ENCODE data around the gene PPP1R37.
"Not testable (repeated sequence)": the region's sequence is repeated elsewhere in the genome, so short reads cannot be mapped to it uniquely, and the experiment has no call there.

Gene PPP1R37

DNA sequence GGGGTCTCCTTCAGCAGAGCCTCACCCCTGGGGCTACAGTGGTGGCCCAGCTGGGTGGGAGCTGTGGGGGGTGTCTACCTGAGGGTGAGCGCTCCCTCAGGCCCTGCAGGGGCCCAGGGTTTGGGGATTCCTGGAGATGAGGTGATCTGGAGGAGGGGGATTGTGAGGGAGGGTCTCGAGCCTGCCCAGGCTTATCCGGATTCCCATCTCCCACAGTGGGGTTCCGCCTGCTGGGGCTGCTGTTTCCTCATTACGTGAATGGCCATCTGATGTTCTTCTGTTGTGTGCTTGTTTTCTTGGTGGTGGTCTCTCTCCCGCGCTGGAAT, 4.4 kb downstream of the PPP1R37 start:
- no peak for DNase-seq

GRCh38 chr19:45097776-45098520, 5.0 kb downstream of the PPP1R37 start:
- DNase-seq = no peak

- DNase-seq = no peak
Measured at GRCh38 chr19:45098521-45099466, 5.8 kb downstream of the PPP1R37 start.

DNA sequence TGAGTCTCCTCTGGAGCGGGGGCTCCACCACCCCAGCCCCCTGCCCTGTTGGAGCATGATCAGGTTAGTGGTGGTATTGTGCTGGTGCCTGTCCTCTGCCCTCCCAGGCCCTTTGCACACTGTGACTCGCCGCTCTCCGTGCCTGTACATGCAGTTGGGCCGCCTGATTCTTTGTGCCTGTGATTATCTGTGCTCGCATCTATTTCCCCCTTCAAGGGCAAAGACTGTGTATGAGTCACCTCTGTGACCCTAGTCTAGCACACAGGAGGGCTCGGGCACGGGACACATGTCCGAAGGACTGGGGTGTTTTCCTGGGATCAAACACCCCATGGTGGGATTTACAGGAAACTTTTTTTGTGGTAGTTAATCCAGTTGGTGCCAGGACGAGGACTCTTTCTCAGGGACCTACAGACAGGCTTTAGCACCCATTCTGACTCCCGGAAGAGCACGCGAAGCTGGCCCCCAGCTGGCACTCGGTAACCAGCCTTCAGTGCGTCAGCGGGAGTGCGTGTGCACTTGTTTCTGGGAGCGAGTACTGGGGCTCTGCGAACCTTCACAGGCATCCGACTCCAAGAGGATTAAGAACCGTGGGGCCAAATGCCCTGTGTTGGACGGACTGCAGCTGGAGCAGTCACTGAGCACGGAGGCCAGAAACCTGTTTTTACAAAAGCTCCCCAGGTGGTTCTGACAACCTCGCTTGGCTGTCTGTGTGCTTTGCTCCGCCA, 6.7 kb downstream of the PPP1R37 start:
- DNase-seq = no peak

- no peak for DNase-seq
Measured at GRCh38 chr19:45100201-45100600, 7.2 kb downstream of the PPP1R37 start.

- no peak for DNase-seq
Measured at GRCh38 chr19:45100846-45101252, 7.9 kb downstream of the PPP1R37 start.

DNA sequence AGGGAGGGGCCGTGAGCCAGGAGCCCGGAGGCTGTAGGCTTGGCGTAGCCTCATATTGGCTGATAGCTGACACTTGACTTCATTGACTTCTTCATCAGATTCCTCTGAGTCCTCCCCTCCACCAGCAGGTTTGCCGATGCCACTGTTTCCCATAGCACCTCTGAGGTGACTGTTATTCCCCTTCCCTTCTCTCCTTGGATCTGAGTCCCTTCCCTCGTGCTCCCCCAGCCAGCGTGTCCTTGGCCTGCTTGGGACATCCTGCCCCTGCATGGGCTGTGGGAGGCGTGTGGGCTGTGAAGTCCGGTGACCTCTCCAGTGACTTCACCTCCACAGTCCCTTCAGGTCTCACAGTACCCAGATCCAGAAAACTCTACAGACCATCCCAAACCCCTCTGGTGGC, 8.8 kb downstream of the PPP1R37 start:
- no peak for DNase-seq

GRCh38 chr19:45102481-45102880, 9.5 kb downstream of the PPP1R37 start:
- DNase-seq = no peak

DNA sequence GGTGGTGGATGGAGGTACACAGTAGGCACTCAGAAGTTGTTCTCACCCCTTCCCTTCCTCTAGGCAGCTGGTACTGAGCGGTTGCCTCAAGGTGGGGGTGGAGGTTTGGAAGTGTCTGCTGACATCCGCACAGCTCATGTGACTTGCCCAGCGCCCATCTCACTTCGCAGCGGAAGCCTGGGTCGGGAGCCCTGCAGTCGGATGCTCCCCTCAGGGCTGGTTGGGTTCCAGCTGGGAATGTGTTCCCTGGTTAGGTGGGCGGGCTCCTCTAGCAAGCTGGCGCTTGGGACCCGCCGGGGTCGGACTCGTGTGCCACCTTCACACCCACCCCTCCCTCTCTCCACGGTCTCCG, 10.2 kb downstream of the PPP1R37 start:
- DNase-seq = peak; percentile 32 to 54

- peak in 1 of 2 donors; percentile 15 for DNase-seq
Measured at GRCh38 chr19:45103508-45104319, 10.7 kb downstream of the PPP1R37 start.

GRCh38 chr19:45104658-45105349, 11.8 kb downstream of the PPP1R37 start:
- DNase-seq = no peak

DNA sequence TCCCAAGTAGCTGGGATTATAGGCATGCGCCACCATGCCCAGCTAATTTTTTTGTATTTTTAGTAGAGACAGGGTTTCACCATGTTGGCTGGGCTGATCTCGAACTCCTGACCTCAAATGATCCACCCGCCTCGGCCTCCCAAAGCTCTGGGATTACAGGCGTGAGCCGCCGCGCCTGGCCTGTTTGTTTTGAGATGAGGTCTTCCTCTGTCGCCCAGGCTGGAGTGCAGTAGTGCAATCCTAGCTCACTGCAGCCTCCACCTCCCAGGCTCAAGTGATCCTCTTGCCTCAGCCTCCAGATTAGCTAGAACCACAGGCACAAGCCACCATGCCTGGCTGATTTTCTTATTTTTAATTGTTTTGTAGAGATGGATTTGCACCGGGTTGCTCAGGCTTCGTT, 13.4 kb downstream of the PPP1R37 start:
- not testable (repeated sequence) for DNase-seq

- no peak for DNase-seq
Measured at GRCh38 chr19:45107621-45108150, 14.7 kb downstream of the PPP1R37 start.

- no peak for DNase-seq
Measured at GRCh38 chr19:45110851-45111266, 17.9 kb downstream of the PPP1R37 start.

DNA sequence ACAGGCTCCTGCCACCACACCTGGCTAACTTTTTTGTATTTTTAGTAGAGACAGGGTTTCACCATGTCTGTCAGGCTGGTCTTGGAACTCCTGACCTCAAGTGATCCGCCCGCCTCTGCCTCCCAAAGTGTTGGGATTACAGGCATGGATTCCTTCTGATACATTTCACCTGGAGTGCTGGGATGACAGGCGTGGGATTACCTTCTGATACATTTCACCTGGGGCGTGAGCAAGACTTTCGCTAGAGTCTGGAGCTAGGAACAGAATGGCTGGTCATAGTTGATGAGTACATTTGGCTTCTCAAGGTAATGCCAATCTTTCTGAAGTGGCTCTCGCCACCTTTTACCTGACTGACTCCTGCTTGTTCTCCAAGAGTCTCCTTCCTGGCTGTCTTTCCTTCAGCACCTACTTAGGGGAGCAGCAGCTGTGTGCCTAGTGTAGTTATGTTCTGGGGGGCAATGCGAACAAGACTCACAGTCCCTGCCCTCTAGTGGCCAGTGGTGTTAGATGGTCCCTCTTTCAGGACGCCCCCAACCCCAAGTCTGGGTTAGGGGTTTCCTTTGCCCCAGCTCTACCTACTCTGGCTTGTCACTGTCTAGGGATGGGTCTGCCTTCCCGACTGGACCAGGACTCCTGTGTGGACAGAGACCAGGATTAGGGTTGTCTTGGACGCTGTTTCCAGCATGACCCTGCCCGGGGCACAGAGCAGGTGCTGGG, 19.3 kb downstream of the PPP1R37 start:
- DNase-seq = no peak

- no peak for DNase-seq
Measured at GRCh38 chr19:45113628-45114027, 20.6 kb downstream of the PPP1R37 start.

DNA sequence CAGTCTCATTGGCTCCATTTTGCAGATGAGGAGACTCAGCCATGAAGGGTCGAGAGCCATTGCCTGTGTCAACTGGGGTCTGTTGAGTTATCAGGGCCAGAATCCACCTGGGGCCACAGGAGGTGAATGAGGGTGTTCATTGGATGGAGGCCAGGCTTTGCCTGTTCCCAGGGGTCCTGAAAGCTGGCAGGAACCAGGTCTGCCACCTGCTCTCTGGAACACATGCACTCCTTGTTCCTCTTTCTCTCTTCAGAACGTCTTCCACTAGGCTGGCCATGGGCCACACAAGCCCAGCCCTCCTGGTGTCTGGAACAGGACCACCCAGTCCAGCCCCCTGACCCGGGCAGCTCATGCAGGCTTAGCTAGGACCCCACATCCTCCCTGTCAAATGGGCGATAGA, 21.1 kb downstream of the PPP1R37 start:
- DNase-seq = no peak

- peak in 1 of 2 donors; percentile 9 for DNase-seq
Measured at GRCh38 chr19:45115809-45116615, 23.0 kb downstream of the PPP1R37 start.

- DNase-seq = peak; percentile 13 to 29
Measured at GRCh38 chr19:45117167-45117594, 24.2 kb downstream of the PPP1R37 start.

DNA sequence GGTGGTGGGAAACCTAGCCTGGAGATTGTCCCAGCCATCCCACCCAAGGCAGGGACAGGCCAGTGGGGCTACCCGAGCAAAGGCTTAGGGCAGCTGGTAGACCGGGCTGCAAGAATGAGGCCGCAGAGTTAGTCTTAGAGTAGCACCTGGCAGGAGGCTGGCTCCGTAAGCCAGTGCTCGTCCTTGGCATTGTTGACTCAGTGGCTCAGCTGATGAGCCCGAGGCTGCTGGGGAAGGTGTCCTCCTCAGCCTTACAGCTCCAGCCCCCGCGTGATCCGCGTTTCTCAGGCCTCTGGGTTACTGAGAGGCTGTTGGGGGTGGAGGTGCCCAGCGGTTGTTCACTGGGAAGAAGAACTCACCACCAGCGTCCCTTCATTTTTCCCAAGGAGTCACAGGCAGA, 24.7 kb downstream of the PPP1R37 start:
- DNase-seq = no peak
